SU-DHL-6 (cell line): ENCODE results near the gene HSD17B11.
A peak's percentile ranks its signal among the peaks of the same experiment; 100 is the strongest.
"Not testable (repeated sequence)": the region's sequence is repeated elsewhere in the genome, so short reads cannot be mapped to it uniquely, and the experiment has no call there.

Source experiments
- H2AFZ ChIP-seq: fragments of 200-600 bp; sonication (generic); 2 replicates; pipeline ENCODE4 v1.6.1; 2014; ENCODE audit warnings: low read depth, mild to moderate bottlenecking, moderate library complexity, mixed read lengths, antibody characterized with exemption, low read length; ENCODE audit not compliant: severe bottlenecking
- H3F3A ChIP-seq: fragments of 200-600 bp; shearing (Covaris generic); 2 replicates; pipeline ENCODE4 v1.6.0; 2016; ENCODE audit warnings: antibody characterized with exemption, mild to moderate bottlenecking; ENCODE audit not compliant: insufficient read depth
- H3K27ac ChIP-seq: fragments of 200-600 bp; sonication (generic); 2 replicates; pipeline ENCODE4 v1.5.1; 2016; ENCODE audit warnings: low read depth, mild to moderate bottlenecking, low read length, moderate library complexity, mixed read lengths
- H3K27me3 ChIP-seq: fragments of 200-600 bp; sonication (generic), shearing (Covaris generic); 2 replicates; pipeline ENCODE4 v1.6.0; 2014; ENCODE audit warnings: mild to moderate bottlenecking, low read length
- H3K36me3 ChIP-seq: fragments of 200-600 bp; sonication (generic); 2 replicates; pipeline ENCODE4 v1.6.1; 2014; ENCODE audit warnings: mild to moderate bottlenecking, low read length, mixed read lengths
- H3K4me2 ChIP-seq: fragments of 300-600, 200-600 bp; shearing (Covaris generic), sonication (generic); 2 replicates; pipeline ENCODE4 v1.6.0; 2014; ENCODE audit warnings: low read length, low read depth, mild to moderate bottlenecking; ENCODE audit not compliant: poor library complexity, severe bottlenecking
- H3K4me3 ChIP-seq: fragments of 200-600 bp; sonication (generic); 2 replicates; pipeline ENCODE4 v1.5.1; 2014; ENCODE audit warnings: antibody characterized with exemption, low read length, mild to moderate bottlenecking, mixed read lengths; ENCODE audit not compliant: insufficient read depth, poor library complexity, severe bottlenecking
- H3K79me2 ChIP-seq: fragments of 200-600 bp; sonication (generic); 2 replicates; pipeline ENCODE4 v1.6.1; 2014; ENCODE audit warnings: mild to moderate bottlenecking, low read length, moderate library complexity; ENCODE audit not compliant: insufficient read depth
- H3K9ac ChIP-seq: fragments of 200-600 bp; sonication (generic); 2 replicates; pipeline ENCODE4 v1.7.0; 2014; ENCODE audit warnings: mild to moderate bottlenecking, low read length
- H3K9me2 ChIP-seq: fragments of 200-600 bp; sonication (generic); replicated peaks from 2 replicates; pipeline ENCODE4 v1.6.1; 2014; ENCODE audit warnings: low read length; ENCODE audit not compliant: insufficient read depth
- H3K9me3 ChIP-seq: fragments of 200-600 bp; sonication (generic); 2 replicates; pipeline ENCODE4 v1.6.1; 2014; ENCODE audit warnings: low read length, mixed read lengths; ENCODE audit not compliant: insufficient read depth
- H4K20me1 ChIP-seq: fragments of 200-600 bp; sonication (generic); 2 replicates; pipeline ENCODE4 v1.6.1; 2014; ENCODE audit warnings: low read depth, mild to moderate bottlenecking, antibody characterized with exemption, low read length, moderate library complexity, mixed read lengths
- CTCF ChIP-seq: fragments of 200-600 bp; sonication (generic); IDR thresholded peaks from one replicate; pipeline ENCODE4 v1.5.1; 2017; ENCODE audit warnings: antibody characterized with exemption, mild to moderate bottlenecking, low read length, moderate library complexity; ENCODE audit not compliant: insufficient read depth, poor library complexity, severe bottlenecking
- EZH2phosphoT487 ChIP-seq: fragments of 200-600 bp; sonication (generic), shearing (Covaris generic); conservative IDR thresholded peaks from 2 replicates; pipeline ENCODE4 v1.6.1; 2018; ENCODE audit warnings: mild to moderate bottlenecking, antibody characterized with exemption, low read length, moderate library complexity, mixed read lengths

HSD17B11 gene

DNA sequence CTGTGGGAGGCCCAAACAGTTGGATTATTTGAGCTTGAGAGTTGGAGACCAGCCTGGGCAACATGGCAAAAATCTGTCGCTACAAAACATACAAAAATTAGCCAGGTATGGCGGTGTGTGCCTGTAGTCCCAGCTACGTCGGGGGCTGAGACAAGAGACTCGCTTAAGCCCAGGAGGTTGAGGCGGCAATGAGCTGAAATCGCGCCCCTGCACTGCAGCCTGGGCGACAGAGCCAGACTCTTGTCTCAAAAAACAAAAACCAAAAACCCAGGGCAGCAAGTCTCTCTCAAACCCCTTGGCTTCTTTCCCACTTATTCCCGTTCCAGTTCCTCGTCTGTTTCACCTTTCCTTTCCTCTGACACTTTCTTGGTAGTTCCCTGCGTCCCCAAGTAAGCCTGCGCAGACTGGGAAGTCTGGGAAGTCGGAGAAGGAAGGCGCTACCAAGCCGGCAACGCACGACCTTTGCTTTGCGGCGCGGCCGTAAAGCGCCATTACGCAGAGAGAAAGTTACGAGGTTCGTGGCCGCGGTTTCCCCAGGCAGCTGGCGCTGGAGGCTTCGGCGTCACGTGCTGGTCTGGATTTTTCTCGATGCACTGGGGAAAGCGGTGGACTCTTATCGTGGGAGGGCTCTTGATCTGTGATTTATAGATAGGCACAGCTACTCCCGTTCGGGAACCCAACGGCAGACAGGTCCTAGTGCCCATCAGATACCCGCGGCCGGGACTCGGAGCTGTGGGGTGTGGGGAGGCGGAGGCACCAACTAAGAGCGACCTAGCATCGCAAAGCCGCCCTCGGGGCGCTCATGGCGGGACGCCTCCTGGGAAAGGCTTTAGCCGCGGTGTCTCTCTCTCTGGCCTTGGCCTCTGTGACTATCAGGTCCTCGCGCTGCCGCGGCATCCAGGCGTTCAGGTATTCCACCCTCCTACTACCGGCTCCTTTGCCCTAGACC is 31.4 kb upstream of the HSD17B11 start, which contains the start of gene NUDT9:
Gene NUDT9 (plus strand): TSS at position 470 of the 949 bp plus-strand sequence. CDS start 333 bp downstream, at position 803.
- no peaks in the 10 kb centered on the region for H3K9me2 ChIP-seq
- H3K27me3 ChIP-seq: no peaks in the 10 kb centered on the region
- peak within 1 kb of the TSS; percentile 94 for H3K4me2 ChIP-seq
- H3K27ac ChIP-seq: peak within 1 kb of the TSS; percentile 66
- H2AFZ ChIP-seq: peak within 1 kb of the TSS; percentile 76
- H3K79me2 ChIP-seq: peaks cover 42% of the 10 kb centered on the region
- H3K9ac ChIP-seq: peak within 1 kb of the TSS; percentile 74
- H3K9me3 ChIP-seq: no peaks in the 10 kb centered on the region
- H3K4me3 ChIP-seq: peak within 1 kb of the TSS; percentile 76
- TF ChIP-seq CTCF (no peak), EZH2phosphoT487 (no peak)
- H3F3A ChIP-seq: no peaks in the 10 kb centered on the region
- no peaks in the 10 kb centered on the region for H4K20me1 ChIP-seq
- H3K36me3 ChIP-seq: no peaks in the 10 kb centered on the region

GRCh38 chr4:87420276-87420830 is 29.4 kb upstream of the HSD17B11 start:
- H3K27ac ChIP-seq: no peak overlapping the region
- no peak overlapping the region for H3K9ac ChIP-seq
- TF ChIP-seq EZH2phosphoT487: no peak
- TF ChIP-seq CTCF: no peak

DNA sequence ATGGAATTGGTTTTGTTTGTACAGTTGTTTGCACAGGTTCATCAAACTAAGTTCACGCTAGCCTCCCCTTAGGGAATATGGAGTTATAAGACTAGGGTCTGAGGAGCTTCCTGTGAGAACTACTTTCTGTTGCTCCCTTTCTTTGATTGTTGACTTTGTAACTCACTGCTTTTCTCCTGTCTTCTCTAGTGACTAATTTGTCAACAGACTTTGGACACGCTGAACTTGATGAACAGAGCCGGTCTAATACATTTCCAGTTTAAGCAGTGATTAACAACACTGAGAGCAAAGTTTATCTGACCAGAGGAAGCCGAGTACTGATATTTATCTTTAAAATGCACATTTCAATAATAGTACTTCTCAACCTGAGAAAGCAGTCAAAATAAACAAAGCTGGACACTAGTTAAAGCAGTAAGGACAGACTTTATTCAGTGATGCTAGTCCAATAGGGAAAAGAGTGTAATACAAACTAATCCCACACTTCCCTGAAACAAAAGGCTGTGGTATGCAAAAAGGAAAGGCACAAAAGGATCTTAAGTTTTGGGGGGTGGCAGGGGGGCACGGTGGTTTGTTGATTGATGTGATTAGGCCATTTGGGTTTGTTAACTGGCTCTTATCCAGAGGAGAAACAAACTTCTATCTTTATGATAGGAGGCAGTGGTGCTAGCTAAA is 28.7 kb upstream of the HSD17B11 start:
- Histone ChIP-seq H3F3A (no peaks in the 10 kb centered on the region), H3K9ac (no peak overlapping the region), H2AFZ (no peak overlapping the region), H3K27ac (no peak overlapping the region), H3K36me3 (no peaks in the 10 kb centered on the region), H4K20me1 (no peaks in the 10 kb centered on the region), H3K79me2 (peaks cover 20% of the 10 kb centered on the region), H3K9me3 (no peaks in the 10 kb centered on the region), H3K4me3 (no peak overlapping the region), H3K9me2 (no peaks in the 10 kb centered on the region), H3K4me2 (no peak overlapping the region), H3K27me3 (no peaks in the 10 kb centered on the region)
- TF ChIP-seq EZH2phosphoT487: no peak
- TF ChIP-seq CTCF: no peak

More at GRCh38 chr4:87420276-87420830, 29.4 kb upstream of the HSD17B11 start:
- no peaks in the 10 kb centered on the region for H3F3A ChIP-seq
- H3K36me3 ChIP-seq: no peaks in the 10 kb centered on the region
- no peaks in the 10 kb centered on the region for H4K20me1 ChIP-seq
- no peak overlapping the region for H2AFZ ChIP-seq
- H3K9me3 ChIP-seq: no peaks in the 10 kb centered on the region
- H3K79me2 ChIP-seq: peaks cover 27% of the 10 kb centered on the region
- H3K27me3 ChIP-seq: no peaks in the 10 kb centered on the region
- no peaks in the 10 kb centered on the region for H3K9me2 ChIP-seq
- no peak overlapping the region for H3K4me2 ChIP-seq
- H3K4me3 ChIP-seq: no peak overlapping the region

GRCh38 chr4:87418410-87418809 is 27.4 kb upstream of the HSD17B11 start:
- H3K9me3 ChIP-seq: not testable (repeated sequence)

More at GRCh38 chr4:87418410-87418809, 27.4 kb upstream of the HSD17B11 start:
- H3K4me2 ChIP-seq, H3F3A ChIP-seq, H3K79me2 ChIP-seq, H3K36me3 ChIP-seq, H3K9ac ChIP-seq, H3K27ac ChIP-seq, H3K4me3 ChIP-seq, H3K27me3 ChIP-seq, H2AFZ ChIP-seq, H3K9me2 ChIP-seq, H4K20me1 ChIP-seq: not testable (repeated sequence)
